ENCODE measurements around the gene UNC13A. TPM values are rescaled to one million over a fixed set of nuclear protein-coding genes. Genes with fewer than 3 reads are reported as not detected.

UNC13A gene
- total RNA-seq, 1 donor from 2014 or later: 1.2 TPM

DNA sequence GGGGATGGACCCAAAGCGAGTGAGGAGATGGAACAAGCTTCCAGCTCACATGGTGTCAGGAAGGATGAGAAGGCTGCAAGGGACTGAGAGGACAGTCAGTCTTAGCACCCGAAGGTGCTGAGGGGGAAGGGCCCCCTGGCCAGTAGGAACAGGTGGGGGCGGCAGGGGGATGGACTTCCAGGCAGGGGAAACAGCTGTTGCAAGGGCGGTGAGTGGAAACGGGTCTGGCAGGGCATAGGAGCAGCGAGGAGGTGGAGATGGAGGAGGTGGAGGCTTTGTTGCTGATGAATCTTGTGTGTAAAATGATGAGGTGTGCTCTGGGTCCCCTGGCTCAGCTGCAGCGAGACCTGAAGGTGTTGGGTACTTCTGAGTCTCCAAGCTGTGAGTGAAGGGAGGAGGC, 32.3 kb upstream of the UNC13A start:
- H3K9me3 ChIP-seq (ENCODE audit: insufficient read depth, low read depth, low read length): no peaks in the 10 kb centered on the region
- H3K27me3 ChIP-seq (ENCODE audit: insufficient read depth, low read length): no peaks in the 10 kb centered on the region
- TF ChIP-seq, protein P1, sequence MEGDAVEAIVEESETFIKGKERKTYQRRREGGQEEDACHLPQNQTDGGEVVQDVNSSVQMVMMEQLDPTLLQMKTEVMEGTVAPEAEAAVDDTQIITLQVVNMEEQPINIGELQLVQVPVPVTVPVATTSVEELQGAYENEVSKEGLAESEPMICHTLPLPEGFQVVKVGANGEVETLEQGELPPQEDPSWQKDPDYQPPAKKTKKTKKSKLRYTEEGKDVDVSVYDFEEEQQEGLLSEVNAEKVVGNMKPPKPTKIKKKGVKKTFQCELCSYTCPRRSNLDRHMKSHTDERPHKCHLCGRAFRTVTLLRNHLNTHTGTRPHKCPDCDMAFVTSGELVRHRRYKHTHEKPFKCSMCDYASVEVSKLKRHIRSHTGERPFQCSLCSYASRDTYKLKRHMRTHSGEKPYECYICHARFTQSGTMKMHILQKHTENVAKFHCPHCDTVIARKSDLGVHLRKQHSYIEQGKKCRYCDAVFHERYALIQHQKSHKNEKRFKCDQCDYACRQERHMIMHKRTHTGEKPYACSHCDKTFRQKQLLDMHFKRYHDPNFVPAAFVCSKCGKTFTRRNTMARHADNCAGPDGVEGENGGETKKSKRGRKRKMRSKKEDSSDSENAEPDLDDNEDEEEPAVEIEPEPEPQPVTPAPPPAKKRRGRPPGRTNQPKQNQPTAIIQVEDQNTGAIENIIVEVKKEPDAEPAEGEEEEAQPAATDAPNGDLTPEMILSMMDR (IDR thresholded peaks at IDR 0.05; ENCODE audit: insufficient read depth, low read depth, low read length): no peak
- TF ChIP-seq EZH2 (IDR thresholded peaks at IDR 0.05; ENCODE audit: insufficient read depth, low read length): no peak
- H3K36me3 ChIP-seq (ENCODE audit: insufficient read depth, low read length): peaks cover 4% of the 10 kb centered on the region
- Mint-ChIP-seq H3K9me3 (ENCODE audit: unreplicated experiment) (no peaks in the 10 kb centered on the region), H3K36me3 (ENCODE audit: low read depth, unreplicated experiment) (peaks cover 7% of the 10 kb centered on the region), H3K4me1 (ENCODE audit: low read depth, unreplicated experiment) (peaks cover 24% of the 10 kb centered on the region), H3K27me3 (ENCODE audit: low read depth, unreplicated experiment) (no peaks in the 10 kb centered on the region), H3K27ac (ENCODE audit: unreplicated experiment) (peak overlapping the region; percentile 41), H3K4me3 (ENCODE audit: unreplicated experiment) (peak overlapping the region; percentile 93)
- FAIRE-seq (no peak), DNase-seq (ENCODE audit: low read depth) (no peak)
- H3K27ac ChIP-seq (ENCODE audit: low read depth, low read length): no peak overlapping the region
- peaks cover 24% of the 10 kb centered on the region for H3K4me1 ChIP-seq (ENCODE audit: insufficient read depth, low read length)
- H3K9ac ChIP-seq (ENCODE audit: low read length): peak overlapping the region; percentile 83
- H3K79me2 ChIP-seq (ENCODE audit: insufficient read depth, low read length): peaks cover 60% of the 10 kb centered on the region
- H4K20me1 ChIP-seq (ENCODE audit: insufficient read depth, low read length): peaks cover 50% of the 10 kb centered on the region
- H3K4me3 ChIP-seq (ENCODE audit: insufficient read depth, low read depth, low read length): peak overlapping the region; percentile 80
- H2AFZ ChIP-seq (ENCODE audit: low read depth, low read length): no peak overlapping the region
- H3K4me2 ChIP-seq (ENCODE audit: low read length): peak overlapping the region; percentile 99

DNA sequence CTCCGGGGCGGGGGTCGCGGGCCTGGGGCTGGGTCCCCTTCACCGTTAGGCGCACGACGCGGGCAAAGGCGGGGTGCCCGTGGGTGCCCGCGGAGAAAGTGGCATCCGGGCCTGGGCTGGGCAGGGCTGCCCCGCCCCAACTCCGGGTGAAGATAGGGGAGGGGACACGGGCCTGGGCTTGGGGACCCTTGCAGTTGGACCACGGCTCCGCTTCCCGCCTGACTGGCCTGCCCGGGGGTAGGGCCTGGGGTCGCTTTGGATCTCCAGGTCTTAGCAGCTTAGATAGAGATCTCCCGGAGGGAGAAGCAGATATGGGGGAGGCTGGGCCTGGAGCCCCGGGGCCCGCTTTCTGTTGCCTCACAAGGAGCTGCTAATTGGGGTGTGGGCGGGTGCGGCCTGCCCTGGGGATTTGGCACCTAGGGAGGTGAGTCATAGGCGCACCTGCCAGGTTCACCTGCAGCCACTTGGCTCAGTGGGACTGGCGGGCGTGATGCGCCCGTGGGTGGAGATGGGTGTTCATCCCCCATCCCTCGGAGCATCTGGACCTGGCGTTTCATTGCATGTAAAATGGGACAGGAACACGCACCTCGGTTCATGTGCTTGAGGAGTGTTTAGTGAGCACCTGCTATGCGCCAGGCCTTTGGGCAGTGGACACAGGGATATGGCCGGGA, 31.7 kb upstream of the UNC13A start:
- peaks cover 24% of the 10 kb centered on the region for H3K4me1 ChIP-seq (ENCODE audit: insufficient read depth, low read length)
- H3K4me3 Mint-ChIP-seq (ENCODE audit: unreplicated experiment): peak overlapping the region; percentile 93
- H4K20me1 ChIP-seq (ENCODE audit: insufficient read depth, low read length): peaks cover 45% of the 10 kb centered on the region
- H3K4me2 ChIP-seq (ENCODE audit: low read length): peak overlapping the region; percentile 99
- H3K36me3 ChIP-seq (ENCODE audit: insufficient read depth, low read length): peaks cover 4% of the 10 kb centered on the region
- H3K27me3 ChIP-seq (ENCODE audit: insufficient read depth, low read length): no peaks in the 10 kb centered on the region
- H3K27ac ChIP-seq (ENCODE audit: low read depth, low read length): peak overlapping the region; percentile 33
- no peaks in the 10 kb centered on the region for H3K27me3 Mint-ChIP-seq (ENCODE audit: low read depth, unreplicated experiment)
- peak overlapping the region; percentile 26 for H3K27ac Mint-ChIP-seq (ENCODE audit: unreplicated experiment)
- DNase-seq (ENCODE audit: low read depth) (no peak), FAIRE-seq (no peak)
- H3K4me1 Mint-ChIP-seq (ENCODE audit: low read depth, unreplicated experiment): peaks cover 24% of the 10 kb centered on the region
- H3K79me2 ChIP-seq (ENCODE audit: insufficient read depth, low read length): peaks cover 54% of the 10 kb centered on the region
- H2AFZ ChIP-seq (ENCODE audit: low read depth, low read length): no peak overlapping the region
- TF ChIP-seq, protein P1 (IDR thresholded peaks at IDR 0.05; ENCODE audit: insufficient read depth, low read depth, low read length): no peak
- TF ChIP-seq EZH2 (IDR thresholded peaks at IDR 0.05; ENCODE audit: insufficient read depth, low read length): no peak
- peaks cover 4% of the 10 kb centered on the region for H3K36me3 Mint-ChIP-seq (ENCODE audit: low read depth, unreplicated experiment)
- peak overlapping the region; percentile 83 for H3K9ac ChIP-seq (ENCODE audit: low read length)
- no peaks in the 10 kb centered on the region for H3K9me3 Mint-ChIP-seq (ENCODE audit: unreplicated experiment)
- peak overlapping the region; percentile 80 for H3K4me3 ChIP-seq (ENCODE audit: insufficient read depth, low read depth, low read length)
- H3K9me3 ChIP-seq (ENCODE audit: insufficient read depth, low read depth, low read length): no peaks in the 10 kb centered on the region
